ENCODE measurements around the gene SHROOM3. TPM values are rescaled to one million over a fixed set of nuclear protein-coding genes. Genes with fewer than 3 reads are reported as not detected.

SHROOM3 gene
- total RNA-seq, 4 donors from 2014 or later: 44.4 to 101 (median 88.5) TPM

DNA sequence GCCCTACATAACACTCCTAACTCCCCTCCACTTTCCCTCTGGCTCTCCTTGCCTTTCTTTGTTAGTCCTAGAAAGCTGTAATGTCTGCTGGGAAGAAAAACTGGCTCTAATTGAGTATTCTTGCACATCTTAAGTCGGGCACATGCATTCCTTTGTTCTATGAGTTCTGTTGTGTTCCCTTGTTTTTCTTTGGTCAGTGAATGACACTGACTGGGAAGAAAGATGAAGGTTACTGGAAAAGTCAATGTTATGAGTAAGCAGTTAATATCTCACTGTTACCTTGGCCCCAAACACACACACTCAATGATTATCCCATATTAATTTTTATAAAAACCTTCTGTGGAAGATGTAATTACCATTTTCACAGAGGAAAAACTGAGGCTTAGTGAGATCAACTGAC lies 247.0 kb downstream of the SHROOM3 start:
- intact Hi-C loops (cut with DNase I): no loop called here
- Histone ChIP-seq H3K36me3 (no peaks in the 10 kb centered on the region), H3K4me3 (no peak overlapping the region), H3K27me3 (no peaks in the 10 kb centered on the region), H3K9me3 (no peaks in the 10 kb centered on the region), H3K4me1 (peaks cover 0 to 14% (median 8%) of the 10 kb centered on the region in 4 donors), H3K27ac (replicated peaks in 1 of 4) (no peak overlapping the region)
- no peak for DNase-seq (ENCODE audit: extremely low spot score)
- 84% methylated on average over 1 of the region's 1 CpG for WGBS
- TF ChIP-seq POLR2AphosphoS5 (IDR thresholded peaks at IDR 0.05): no peak
- no peak for TF ChIP-seq POLR2A (IDR thresholded peaks at IDR 0.05; ENCODE audit: low read depth)
- no peak for TF ChIP-seq EP300 (IDR thresholded peaks at IDR 0.05)
- TF ChIP-seq CTCF (IDR thresholded peaks at IDR 0.05): no peak

- DNase-seq (ENCODE audit: extremely low spot score): no peak
- Histone ChIP-seq H3K27me3 (no peaks in the 10 kb centered on the region), H3K9me3 (no peaks in the 10 kb centered on the region), H3K27ac (replicated peaks in 1 of 4) (no peak overlapping the region), H3K4me1 (peaks cover 9 to 24% (median 19%) of the 10 kb centered on the region in 4 donors), H3K4me3 (no peak overlapping the region), H3K36me3 (no peaks in the 10 kb centered on the region)
- intact Hi-C loops (cut with DNase I): no loop called here
- 94% methylated on average over 3 of the region's 3 CpGs for WGBS
- TF ChIP-seq CTCF (IDR thresholded peaks at IDR 0.05) (no peak), POLR2A (IDR thresholded peaks at IDR 0.05; ENCODE audit: low read depth) (no peak), EP300 (IDR thresholded peaks at IDR 0.05) (no peak)
Measured at GRCh38 chr4:76683144-76683543, 248.1 kb downstream of the SHROOM3 start.

DNA sequence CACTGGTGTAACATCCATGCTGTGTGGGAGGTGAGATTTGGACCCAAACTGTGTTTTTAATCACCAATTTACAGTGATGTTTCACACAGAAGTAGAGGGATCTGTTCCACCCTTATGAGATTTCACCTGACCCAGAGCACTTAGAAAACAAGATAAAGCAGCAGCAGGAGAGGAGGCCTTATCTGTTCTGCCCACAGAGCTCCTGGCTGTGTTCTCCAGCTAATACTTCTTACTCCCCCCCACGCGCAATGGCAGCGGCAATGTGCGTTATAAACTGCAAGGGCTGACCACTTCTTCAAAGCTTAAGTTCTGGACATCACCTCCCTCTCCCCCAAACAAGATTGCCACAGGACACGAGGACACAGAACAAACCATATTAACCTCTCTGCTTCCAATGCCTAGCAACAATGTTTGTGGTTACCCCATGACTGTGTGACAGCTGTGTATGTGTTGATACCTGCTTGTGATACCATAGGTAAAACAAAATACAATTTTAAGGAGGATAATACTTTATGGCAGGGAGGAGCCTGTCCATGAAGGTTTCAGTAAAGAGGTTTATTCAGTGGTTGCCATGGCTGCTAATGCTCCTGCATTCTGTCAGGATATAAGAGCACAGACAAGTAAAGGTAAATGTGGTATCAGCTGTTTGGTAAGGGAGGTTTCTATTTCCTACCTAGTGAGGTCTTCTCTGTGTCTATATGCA lies 252.9 kb downstream of the SHROOM3 start:
- H3K4me3 ChIP-seq: peak overlapping the region in 2 of 4 donors; percentile 63 to 81
- H3K27ac ChIP-seq (replicated peaks in 1 of 4): peak overlapping the region; percentile 85 to 89 (median 87)
- intact Hi-C loops (cut with DNase I): loop anchor here (5.0 kb wide), 1 partner anchor 56 kb away; no protein-coding TSS in a partner anchor

DNA sequence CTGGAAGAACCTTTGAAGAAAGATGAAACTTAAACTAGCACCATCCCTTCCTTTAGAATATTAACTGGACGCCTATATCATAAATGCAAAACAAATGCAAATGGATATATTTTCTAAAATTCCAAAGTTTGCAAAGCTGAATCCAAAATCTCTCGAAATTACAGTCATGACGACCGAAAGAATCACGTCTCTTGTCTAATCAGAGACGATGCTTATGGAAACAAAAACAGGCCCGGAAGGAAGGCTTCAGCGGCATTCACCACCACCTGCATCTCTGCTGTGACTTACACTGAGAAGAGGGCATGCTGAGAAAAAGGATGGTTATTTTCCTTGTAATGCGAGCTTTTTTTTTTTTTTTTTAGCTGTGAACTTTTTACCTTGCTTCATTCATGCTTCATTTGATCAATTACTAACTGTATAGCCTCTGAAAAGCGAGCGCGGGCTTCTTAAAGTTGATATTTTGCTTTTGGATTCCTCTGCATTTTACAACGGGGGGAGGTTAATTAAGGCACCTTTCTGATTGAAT lies 253.7 kb downstream of the SHROOM3 start:
- no peaks in the 10 kb centered on the region for H3K27me3 ChIP-seq
- peak overlapping the region; percentile 63 to 81 (median 71) for H3K4me3 ChIP-seq
- DNase-seq (ENCODE audit: extremely low spot score): no peak
- WGBS: 24% methylated on average over 13 of the region's 13 CpGs
- intact Hi-C loops (cut with DNase I): loop anchor here (5.0 kb wide), 1 partner anchor 56 kb away; no protein-coding TSS in a partner anchor
- no peak for TF ChIP-seq POLR2A (IDR thresholded peaks at IDR 0.05; ENCODE audit: low read depth)
- TF ChIP-seq CTCF (IDR thresholded peaks at IDR 0.05): no peak
- no peak for TF ChIP-seq POLR2AphosphoS5 (IDR thresholded peaks at IDR 0.05)
- TF ChIP-seq EP300 (IDR thresholded peaks at IDR 0.05): no peak
- H3K27ac ChIP-seq (replicated peaks in 1 of 4): peak overlapping the region; percentile 85 to 89 (median 87)
- no peaks in the 10 kb centered on the region for H3K9me3 ChIP-seq
- peaks cover 31 to 59% (median 54%) of the 10 kb centered on the region in 4 donors for H3K4me1 ChIP-seq
- H3K36me3 ChIP-seq: no peaks in the 10 kb centered on the region

More for the DNA sequence above, 252.9 kb downstream of the SHROOM3 start:
- no peaks in the 10 kb centered on the region for H3K36me3 ChIP-seq
- no peaks in the 10 kb centered on the region for H3K9me3 ChIP-seq
- no peaks in the 10 kb centered on the region for H3K27me3 ChIP-seq
- DNase-seq (ENCODE audit: extremely low spot score): no peak
- WGBS: 54% methylated on average over 5 of the region's 5 CpGs
- H3K4me1 ChIP-seq: peaks cover 31 to 56% (median 51%) of the 10 kb centered on the region in 4 donors
- TF ChIP-seq POLR2AphosphoS5 (IDR thresholded peaks at IDR 0.05) (no peak), CTCF (IDR thresholded peaks at IDR 0.05) (no peak), POLR2A (IDR thresholded peaks at IDR 0.05; ENCODE audit: low read depth) (no peak), EP300 (IDR thresholded peaks at IDR 0.05) (no peak)

Measured in esophagus muscularis mucosa (tissue), 4 donors.